Fibroblast of villous mesenchyme (primary cell): Measurements from ENCODE around the gene ABCA2. TPM values are rescaled to one million over a fixed set of nuclear protein-coding genes. Genes with fewer than 3 reads are reported as not detected.

Experiments
- DNase-seq: peaks from one replicate; pipeline ENCODE4 v3.0.0-alpha.2; 2010; ENCODE audit warnings: low read depth
- H3K4me3 ChIP-seq: 2 replicates; pipeline ENCODE4 v1.5.1; 2011; ENCODE audit warnings: low read depth, mild to moderate bottlenecking, low read length
- CTCF ChIP-seq: IDR thresholded peaks from 2 replicates; pipeline ENCODE4 v1.5.1; 2012; ENCODE audit warnings: low read depth, mild to moderate bottlenecking, low read length; ENCODE audit not compliant: insufficient read depth
- total RNA-seq: library from RNA; depleted of rRNA; stranded (reverse); fragments of >200 nt; gene quantifications from 2 replicates; pipeline ENCODE4 v1.2.3, GENCODE V29; 2012

ABCA2 gene, protein sequence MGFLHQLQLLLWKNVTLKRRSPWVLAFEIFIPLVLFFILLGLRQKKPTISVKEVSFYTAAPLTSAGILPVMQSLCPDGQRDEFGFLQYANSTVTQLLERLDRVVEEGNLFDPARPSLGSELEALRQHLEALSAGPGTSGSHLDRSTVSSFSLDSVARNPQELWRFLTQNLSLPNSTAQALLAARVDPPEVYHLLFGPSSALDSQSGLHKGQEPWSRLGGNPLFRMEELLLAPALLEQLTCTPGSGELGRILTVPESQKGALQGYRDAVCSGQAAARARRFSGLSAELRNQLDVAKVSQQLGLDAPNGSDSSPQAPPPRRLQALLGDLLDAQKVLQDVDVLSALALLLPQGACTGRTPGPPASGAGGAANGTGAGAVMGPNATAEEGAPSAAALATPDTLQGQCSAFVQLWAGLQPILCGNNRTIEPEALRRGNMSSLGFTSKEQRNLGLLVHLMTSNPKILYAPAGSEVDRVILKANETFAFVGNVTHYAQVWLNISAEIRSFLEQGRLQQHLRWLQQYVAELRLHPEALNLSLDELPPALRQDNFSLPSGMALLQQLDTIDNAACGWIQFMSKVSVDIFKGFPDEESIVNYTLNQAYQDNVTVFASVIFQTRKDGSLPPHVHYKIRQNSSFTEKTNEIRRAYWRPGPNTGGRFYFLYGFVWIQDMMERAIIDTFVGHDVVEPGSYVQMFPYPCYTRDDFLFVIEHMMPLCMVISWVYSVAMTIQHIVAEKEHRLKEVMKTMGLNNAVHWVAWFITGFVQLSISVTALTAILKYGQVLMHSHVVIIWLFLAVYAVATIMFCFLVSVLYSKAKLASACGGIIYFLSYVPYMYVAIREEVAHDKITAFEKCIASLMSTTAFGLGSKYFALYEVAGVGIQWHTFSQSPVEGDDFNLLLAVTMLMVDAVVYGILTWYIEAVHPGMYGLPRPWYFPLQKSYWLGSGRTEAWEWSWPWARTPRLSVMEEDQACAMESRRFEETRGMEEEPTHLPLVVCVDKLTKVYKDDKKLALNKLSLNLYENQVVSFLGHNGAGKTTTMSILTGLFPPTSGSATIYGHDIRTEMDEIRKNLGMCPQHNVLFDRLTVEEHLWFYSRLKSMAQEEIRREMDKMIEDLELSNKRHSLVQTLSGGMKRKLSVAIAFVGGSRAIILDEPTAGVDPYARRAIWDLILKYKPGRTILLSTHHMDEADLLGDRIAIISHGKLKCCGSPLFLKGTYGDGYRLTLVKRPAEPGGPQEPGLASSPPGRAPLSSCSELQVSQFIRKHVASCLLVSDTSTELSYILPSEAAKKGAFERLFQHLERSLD (N-terminal part only)
- total RNA-seq: 14.7 and 15.5 TPM in 2 replicates

GRCh38 chr9:137027369-137028262 is at the start of gene ABCA2:
Gene ABCA2 (minus strand): TSS chr9:137028237. CDS start chr9:137028140, 97 bp downstream.
- no peak for TF ChIP-seq CTCF
- DNase-seq: no peak
- H3K4me3 ChIP-seq: peak within 1 kb of the TSS; percentile 65

GRCh38 chr9:137077010-137077747 is 49.1 kb upstream of the ABCA2 start, which contains the start of gene UAP1L1:
Gene UAP1L1 (plus strand): TSS chr9:137077517. CDS start chr9:137077533, 16 bp downstream.
- DNase-seq: peak; percentile 78
- peak within 1 kb of the TSS; percentile 76 for H3K4me3 ChIP-seq
- no peak for TF ChIP-seq CTCF

GRCh38 chr9:137076636-137077009 is 48.6 kb upstream of the ABCA2 start:
- H3K4me3 ChIP-seq: peak overlapping the region; percentile 76
- no peak for DNase-seq
- no peak for TF ChIP-seq CTCF

DNA sequence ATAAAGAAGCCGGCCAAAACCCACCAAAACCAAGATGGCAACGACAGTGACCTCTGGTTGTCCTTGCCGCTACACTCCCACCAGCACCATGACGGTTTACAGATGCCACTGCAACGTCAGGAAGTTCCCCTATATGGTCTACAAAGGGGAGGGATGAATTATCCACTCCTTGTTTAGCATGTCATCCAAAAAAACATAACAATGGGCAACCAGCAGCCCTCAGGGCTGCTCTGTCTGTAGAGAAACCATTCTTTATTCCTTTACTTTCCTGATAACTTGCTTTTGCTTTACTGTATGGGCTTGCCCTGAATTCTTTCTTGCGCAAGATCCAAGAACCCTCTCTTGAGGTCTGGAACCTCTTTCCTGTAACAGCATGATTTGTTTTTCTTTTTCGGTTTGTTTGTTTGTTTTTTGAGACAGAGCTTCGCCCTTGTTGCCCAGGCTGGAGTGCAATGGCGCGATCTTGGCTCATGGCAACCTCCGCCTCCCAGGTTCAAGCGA is 47.3 kb upstream of the ABCA2 start:
- H3K4me3 ChIP-seq: no peak overlapping the region
- TF ChIP-seq CTCF: no peak
- DNase-seq: no peak

DNA sequence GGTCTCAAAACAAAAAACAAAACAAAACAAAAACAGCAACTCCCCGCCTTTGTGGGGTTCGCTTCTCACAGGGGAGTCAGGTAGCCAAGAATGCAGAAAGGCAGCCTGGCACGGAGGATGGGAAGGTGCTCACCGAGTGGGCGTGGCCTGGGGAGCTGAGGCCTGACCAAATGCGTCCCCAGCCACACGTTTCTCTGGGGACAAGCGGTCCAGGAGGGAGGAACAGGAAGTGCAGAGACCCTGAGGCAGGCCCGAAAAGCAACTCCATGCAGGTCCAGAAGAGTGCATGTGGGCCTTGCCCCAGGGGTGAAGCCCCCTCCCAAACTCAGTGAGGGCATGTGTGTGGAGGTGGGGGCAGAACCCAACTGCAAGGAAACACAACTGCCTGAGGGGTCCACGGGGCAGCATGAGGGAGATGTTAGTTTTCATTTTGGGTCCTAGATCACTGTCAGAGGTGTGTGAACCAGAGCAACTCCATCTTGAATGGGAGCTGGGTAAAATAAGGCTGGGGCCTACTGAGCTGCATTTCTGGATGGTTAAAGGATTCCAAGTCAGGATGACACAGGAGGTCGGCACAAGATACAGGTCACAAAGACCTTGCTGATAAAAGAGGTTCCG is 46.7 kb upstream of the ABCA2 start:
- no peak for TF ChIP-seq CTCF
- no peak overlapping the region for H3K4me3 ChIP-seq
- no peak for DNase-seq
